Activated T-helper 1 cell treated with anti-CD3 and anti-CD28 coated beads, Interleukin-12 subunit alpha, Interleukin-12 subunit beta, Interleukin-2, Interleukin-4 antibody, amounts not matched to agents 30 ng/mL and 10 ng/mL and 1 ng/mL, durations not matched to agents 14 hours and 24 hours and 36 hours (primary cell): Measurements from ENCODE around the gene MERTK. TPM values are rescaled to one million over a fixed set of nuclear protein-coding genes. Genes with fewer than 3 reads are reported as not detected.

Source experiments
- DNase-seq: peaks from one replicate; pipeline ENCODE4 v3.0.0; 2021; ENCODE audit warnings: low spot score
- H3K27ac Mint-ChIP-seq: one replicate; pipeline ENCODE4 v1.8.0; 2021; ENCODE audit warnings: mild to moderate bottlenecking, mixed read lengths
- H3K27me3 Mint-ChIP-seq: one replicate; pipeline ENCODE4 v1.8.0; 2022; ENCODE audit warnings: mild to moderate bottlenecking, moderate library complexity, mixed read lengths; ENCODE audit not compliant: insufficient read depth
- H3K36me3 Mint-ChIP-seq: one replicate; pipeline ENCODE4 v1.8.0; 2021; ENCODE audit warnings: low read depth, mixed read lengths
- H3K4me1 Mint-ChIP-seq: one replicate; pipeline ENCODE4 v1.8.0; 2021; ENCODE audit warnings: low read depth, mixed read lengths
- H3K4me3 Mint-ChIP-seq: one replicate; pipeline ENCODE4 v1.8.0; 2021; ENCODE audit warnings: mild to moderate bottlenecking, moderate library complexity, mixed read lengths
- H3K9me3 Mint-ChIP-seq: one replicate; pipeline ENCODE4 v1.8.0; 2021; ENCODE audit warnings: mixed read lengths
- intact Hi-C: fragments of 100-400 bp; cut with micrococcal nuclease; formaldehyde crosslinking; loops from one replicate; pipeline ENCODE4 v1.15.1; 2024
- total RNA-seq: library from RNA; stranded (reverse); gene quantifications from 2 replicates; pipeline ENCODE4 v1.2.3, GENCODE V29; 2022

The MERTK gene
- total RNA-seq, 1 donor from 2014 or later: 1.3 TPM

DNA sequence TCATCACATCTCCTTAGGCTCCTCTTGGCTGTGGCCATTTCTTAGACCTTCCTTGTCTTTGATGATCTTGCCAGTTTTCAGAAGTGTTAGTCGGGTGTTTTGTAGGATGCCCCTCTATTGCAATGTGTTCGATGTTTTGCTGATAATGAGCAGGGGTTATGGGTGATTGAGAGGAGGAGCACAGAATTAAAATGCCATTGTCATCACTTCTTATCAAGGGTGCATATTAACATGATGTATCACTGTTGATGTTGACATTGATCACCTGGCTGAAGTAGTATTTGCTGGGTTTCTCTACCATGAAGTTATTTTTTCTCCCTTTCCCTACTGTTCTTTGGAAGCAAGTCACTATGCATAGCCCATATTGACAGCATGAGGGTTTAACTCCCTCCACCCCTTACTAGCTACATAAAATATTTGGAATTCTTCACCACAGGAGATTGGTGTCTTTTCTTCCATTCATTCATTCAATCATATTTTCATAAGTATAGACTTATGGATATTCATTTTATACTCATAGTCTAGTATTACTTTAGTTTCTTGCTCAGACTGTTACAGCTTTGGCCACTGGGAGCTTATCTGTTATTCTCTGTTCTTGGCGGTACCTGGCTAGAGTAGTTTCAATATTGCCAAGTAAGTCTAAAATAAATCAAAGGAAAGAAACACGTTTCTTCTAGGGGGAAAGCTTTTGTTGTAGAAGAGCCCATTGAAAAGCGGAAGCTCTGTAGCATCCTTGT is 102.2 kb downstream of the MERTK start:
- H3K27me3 Mint-ChIP-seq: no peaks in the 10 kb centered on the region
- H3K36me3 Mint-ChIP-seq: no peaks in the 10 kb centered on the region
- H3K27ac Mint-ChIP-seq: no peak overlapping the region
- DNase-seq: no peak
- H3K4me3 Mint-ChIP-seq: no peak overlapping the region
- peaks cover 8% of the 10 kb centered on the region for H3K4me1 Mint-ChIP-seq
- H3K9me3 Mint-ChIP-seq: no peaks in the 10 kb centered on the region
- intact Hi-C loops: no loop called here

DNA sequence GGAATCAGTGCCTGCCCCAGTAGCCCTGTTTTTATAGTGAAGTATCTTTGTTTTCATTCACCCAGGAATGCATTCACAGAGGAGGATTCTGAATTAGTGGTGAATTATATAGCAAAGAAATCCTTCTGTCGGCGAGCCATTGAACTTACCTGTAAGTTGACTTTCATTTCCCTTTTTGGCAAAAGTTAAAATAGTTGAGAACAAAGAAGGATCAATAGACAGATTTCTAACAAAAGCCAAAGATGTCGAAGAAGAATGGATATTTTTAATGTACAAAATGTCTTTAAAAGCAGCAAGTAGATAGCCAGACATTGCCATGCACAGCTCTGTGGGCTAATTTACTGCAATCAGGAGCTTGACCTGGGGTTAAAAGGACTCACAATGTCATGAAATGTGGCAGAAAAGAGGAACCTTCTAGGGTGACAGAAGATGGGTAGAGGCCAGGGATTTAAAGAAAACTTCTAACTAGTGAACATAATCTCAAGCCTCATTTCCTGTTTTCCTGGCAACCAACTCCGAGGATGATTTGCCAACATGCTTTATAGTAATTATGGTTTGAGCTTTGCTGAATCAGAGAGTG is 102.8 kb downstream of the MERTK start:
- Mint-ChIP-seq H3K27ac (no peak overlapping the region), H3K36me3 (no peaks in the 10 kb centered on the region), H3K9me3 (no peaks in the 10 kb centered on the region), H3K4me3 (no peak overlapping the region), H3K27me3 (no peaks in the 10 kb centered on the region), H3K4me1 (peaks cover 8% of the 10 kb centered on the region)
- DNase-seq: no peak
- intact Hi-C loops: no loop called here

DNA sequence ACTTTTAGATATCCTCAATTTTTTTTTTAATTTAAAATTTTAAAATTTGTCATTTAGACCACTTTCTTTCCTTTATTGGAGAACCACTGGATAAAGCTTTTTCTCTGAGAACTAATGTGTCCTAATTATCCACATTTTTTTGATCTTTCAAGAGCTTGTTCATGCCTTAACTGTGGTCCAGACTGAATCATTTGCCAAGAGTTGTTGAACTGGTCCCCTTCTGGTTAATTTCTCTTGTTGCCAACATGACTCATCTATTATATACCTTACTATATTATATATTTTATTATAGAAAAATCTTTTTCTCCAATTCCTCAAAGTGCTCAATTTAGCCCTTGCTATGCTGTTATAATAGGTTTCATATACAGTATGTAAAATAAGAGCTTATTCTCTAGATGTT is 103.5 kb downstream of the MERTK start:
- no peak for DNase-seq
- Mint-ChIP-seq H3K9me3 (no peaks in the 10 kb centered on the region), H3K4me1 (peaks cover 8% of the 10 kb centered on the region), H3K4me3 (no peak overlapping the region), H3K27ac (no peak overlapping the region), H3K27me3 (no peaks in the 10 kb centered on the region), H3K36me3 (no peaks in the 10 kb centered on the region)
- intact Hi-C loops: no loop called here

DNA sequence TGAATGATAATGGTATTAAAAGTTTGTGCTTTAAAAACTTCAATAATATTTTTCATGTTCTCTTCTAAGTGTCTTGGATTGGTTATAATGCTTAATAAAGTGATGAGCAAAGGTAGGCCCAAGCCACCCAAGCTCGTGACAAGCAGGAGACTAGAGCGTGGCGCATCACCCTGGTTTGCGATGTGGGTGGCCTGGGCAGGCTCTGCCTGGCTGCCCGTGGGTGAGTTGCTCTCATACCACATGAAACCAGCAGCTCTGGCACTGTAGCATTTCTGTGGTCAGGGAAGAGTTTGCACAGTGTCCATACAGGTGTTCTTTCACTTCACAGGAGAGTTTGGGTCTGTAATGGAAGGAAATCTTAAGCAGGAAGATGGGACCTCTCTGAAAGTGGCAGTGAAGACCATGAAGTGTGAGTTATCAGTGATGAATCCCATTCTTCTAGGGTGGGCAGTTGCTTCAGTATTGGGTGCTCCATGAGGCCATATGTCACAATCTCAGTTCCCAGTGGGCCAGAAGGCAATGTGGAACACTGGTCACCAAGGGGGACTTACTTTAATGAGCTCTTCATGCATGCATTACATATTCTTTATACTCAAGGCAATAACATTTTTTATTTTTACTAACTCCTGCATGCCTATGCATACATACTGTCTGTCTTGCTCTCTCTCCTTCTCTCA is 105.3 kb downstream of the MERTK start:
- intact Hi-C loops: no loop called here
- no peak for DNase-seq
- H3K36me3 Mint-ChIP-seq: no peaks in the 10 kb centered on the region
- no peak overlapping the region for H3K27ac Mint-ChIP-seq
- no peak overlapping the region for H3K4me3 Mint-ChIP-seq
- no peaks in the 10 kb centered on the region for H3K9me3 Mint-ChIP-seq
- peaks cover 8% of the 10 kb centered on the region for H3K4me1 Mint-ChIP-seq
- peaks cover 5% of the 10 kb centered on the region for H3K27me3 Mint-ChIP-seq

DNA sequence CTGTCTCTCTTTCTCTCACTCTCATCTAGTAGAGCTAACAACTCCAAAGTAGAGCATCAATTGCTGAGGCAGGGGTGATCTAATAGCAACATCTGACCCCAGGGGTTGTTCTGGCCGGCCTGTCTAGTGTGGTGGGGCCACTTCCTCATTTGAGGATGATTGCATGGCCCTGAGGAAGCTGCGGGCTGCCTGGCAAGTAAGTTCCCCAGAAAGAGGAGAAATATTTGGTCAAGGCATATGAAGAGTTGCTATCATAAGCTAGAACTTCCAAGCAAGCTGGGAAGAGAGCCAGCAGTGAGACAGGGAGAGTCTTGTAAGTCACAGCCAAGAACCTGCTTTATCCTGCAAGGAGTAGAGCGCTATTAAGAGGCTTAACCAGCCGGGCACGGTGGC is 105.8 kb downstream of the MERTK start:
- Mint-ChIP-seq H3K4me3 (no peak overlapping the region), H3K27me3 (peaks cover 5% of the 10 kb centered on the region), H3K9me3 (no peaks in the 10 kb centered on the region), H3K27ac (no peak overlapping the region), H3K4me1 (peaks cover 8% of the 10 kb centered on the region), H3K36me3 (no peaks in the 10 kb centered on the region)
- intact Hi-C loops: no loop called here
- DNase-seq: no peak

DNA sequence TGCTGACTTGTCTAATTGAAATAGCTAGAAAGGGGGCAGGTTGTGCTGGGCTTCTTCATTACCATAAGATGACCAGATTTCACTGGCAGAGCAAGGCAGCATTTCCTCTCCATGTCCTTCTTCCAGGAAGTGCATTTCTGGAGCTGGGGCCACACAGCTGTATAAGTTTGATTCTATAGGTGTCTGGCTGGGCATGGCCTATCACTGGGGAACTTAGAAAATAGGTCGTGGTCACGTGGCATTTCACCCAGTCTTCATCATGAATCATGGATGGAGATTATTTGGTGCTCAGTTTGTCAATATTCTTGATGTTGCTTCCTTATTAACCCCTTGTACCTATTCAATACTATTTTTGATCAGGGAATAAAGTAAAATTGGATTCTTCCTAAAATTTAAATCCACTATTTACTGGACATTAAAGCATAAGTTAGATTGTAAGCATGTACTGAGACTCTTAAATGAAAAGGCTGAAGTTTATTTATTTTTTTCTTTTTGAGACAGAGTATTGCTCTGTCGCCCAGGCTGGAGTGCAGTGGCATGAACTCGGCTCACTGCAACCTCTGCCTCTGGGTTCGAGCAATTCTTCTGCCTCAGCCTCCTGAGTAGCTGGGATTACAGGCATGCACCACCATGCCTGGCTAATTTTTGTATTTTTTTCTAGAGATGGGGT is 107.1 kb downstream of the MERTK start:
- Mint-ChIP-seq H3K27ac (no peak overlapping the region), H3K4me1 (peaks cover 8% of the 10 kb centered on the region), H3K9me3 (no peaks in the 10 kb centered on the region), H3K36me3 (no peaks in the 10 kb centered on the region), H3K27me3 (peaks cover 5% of the 10 kb centered on the region), H3K4me3 (no peak overlapping the region)
- no peak for DNase-seq
- intact Hi-C loops: no loop called here

DNA sequence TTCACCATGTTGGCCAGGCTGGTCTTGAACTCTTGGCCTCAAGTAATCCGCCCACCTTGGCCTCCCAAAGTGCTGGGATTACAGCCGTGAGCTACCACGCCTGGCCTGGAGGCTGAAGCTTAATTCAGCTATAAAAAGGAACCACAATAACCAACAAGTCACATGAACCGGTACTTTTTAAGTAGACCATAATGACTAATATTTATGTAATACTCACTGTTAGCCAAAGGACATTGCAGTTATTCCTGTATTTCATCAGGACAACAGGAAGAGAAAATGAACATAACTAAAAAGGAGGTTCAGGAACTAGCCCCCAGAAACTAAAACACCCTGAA is 107.6 kb downstream of the MERTK start:
- H3K27me3 Mint-ChIP-seq: peaks cover 5% of the 10 kb centered on the region
- no peak overlapping the region for H3K4me3 Mint-ChIP-seq
- H3K9me3 Mint-ChIP-seq: no peaks in the 10 kb centered on the region
- peaks cover 5% of the 10 kb centered on the region for H3K4me1 Mint-ChIP-seq
- DNase-seq: no peak
- no peak overlapping the region for H3K27ac Mint-ChIP-seq
- intact Hi-C loops: no loop called here
- no peaks in the 10 kb centered on the region for H3K36me3 Mint-ChIP-seq

DNA sequence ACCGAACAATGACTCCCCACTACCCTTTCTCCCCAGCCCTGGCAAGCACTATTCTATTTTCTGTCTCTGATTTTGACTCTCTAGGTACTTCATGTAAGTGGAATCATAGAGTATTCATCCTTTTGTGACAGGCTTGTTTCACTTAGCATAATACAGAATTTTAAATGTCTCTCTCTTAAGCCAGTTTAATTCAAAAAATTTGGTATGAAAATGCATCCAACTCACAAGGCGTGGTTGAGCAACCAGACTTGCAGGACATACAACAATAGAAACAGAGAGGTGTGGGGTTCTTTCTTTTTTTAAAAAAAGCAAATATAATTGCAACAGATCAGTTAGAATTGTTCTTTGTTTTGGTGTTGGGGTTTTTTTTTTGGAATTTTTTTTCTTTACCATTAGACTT is 109.1 kb downstream of the MERTK start:
- intact Hi-C loops: no loop called here
- peaks cover 5% of the 10 kb centered on the region for H3K27me3 Mint-ChIP-seq
- H3K27ac Mint-ChIP-seq: no peak overlapping the region
- no peak overlapping the region for H3K4me3 Mint-ChIP-seq
- H3K9me3 Mint-ChIP-seq: no peaks in the 10 kb centered on the region
- H3K4me1 Mint-ChIP-seq: no peaks in the 10 kb centered on the region
- no peaks in the 10 kb centered on the region for H3K36me3 Mint-ChIP-seq
- no peak for DNase-seq

DNA sequence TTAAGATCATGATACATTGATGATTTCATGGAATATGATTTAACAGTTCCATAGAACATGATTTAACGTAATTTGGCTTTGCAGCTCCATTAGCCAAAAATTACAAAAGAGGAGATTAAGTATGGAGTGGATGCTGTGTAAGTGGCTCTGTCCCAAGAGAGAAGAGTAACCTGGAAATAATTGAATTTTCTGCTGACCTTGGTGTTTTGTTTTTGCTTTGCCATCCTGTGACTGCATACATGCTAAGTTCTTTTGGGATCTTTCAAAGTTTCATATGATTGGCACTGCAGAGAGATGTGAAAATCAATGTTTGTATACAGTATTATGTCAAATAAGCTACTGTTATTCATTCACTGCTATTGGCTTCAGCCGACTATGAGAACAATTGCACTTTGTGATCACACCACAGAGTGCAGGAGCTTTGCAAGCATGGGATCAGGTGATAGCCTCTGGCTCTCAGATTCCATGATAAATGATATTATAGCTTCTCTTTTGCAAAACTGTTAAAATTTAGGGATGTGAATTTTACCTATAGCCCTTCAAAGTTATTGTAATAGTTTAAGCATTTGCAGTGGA is 110.6 kb downstream of the MERTK start:
- no peak for DNase-seq
- Mint-ChIP-seq H3K4me3 (no peak overlapping the region), H3K27me3 (peaks cover 7% of the 10 kb centered on the region), H3K4me1 (no peaks in the 10 kb centered on the region), H3K36me3 (no peaks in the 10 kb centered on the region), H3K9me3 (no peaks in the 10 kb centered on the region), H3K27ac (no peak overlapping the region)
- intact Hi-C loops: no loop called here

DNA sequence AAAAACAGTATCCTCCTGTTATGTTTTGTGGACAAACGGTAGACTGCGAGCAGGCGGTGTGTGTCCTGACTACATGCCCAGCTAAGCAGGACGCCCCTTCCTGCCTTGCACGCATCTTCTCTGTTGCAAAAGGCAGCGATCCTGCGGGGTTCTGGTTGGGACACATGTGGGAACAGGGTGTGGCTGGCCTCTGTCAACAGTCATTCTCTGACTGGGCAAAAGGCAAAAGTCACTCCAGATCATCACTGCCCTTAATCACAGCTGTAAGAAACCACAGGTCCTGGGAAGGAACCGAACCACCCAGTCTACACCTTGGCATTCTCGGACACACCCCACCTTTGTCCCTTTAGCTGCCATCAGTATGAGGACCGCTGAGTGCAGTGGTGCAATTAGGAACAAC is 112.3 kb downstream of the MERTK start:
- H3K4me1 Mint-ChIP-seq: no peaks in the 10 kb centered on the region
- no peak overlapping the region for H3K27ac Mint-ChIP-seq
- no peak overlapping the region for H3K4me3 Mint-ChIP-seq
- intact Hi-C loops: no loop called here
- no peaks in the 10 kb centered on the region for H3K9me3 Mint-ChIP-seq
- no peaks in the 10 kb centered on the region for H3K36me3 Mint-ChIP-seq
- H3K27me3 Mint-ChIP-seq: peaks cover 9% of the 10 kb centered on the region
- no peak for DNase-seq

DNA sequence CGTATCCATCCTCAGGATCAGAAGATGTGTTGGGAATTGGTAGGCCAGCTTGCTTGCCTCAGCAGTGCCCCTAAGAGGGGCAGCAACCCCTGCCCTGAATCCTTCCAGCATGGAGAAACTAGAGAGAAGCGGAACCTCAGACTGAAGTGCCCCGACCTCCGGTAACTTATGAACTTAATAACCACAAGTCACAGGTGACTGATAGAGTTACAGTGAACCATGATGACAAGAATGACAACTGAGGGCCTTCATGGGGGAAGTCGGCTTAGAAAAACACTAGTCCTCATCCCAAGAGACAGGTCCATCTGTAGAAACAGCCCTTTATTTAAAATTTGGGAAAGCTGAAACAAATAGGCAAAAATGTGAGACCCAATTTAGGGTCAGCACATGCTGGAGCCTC is 114.1 kb downstream of the MERTK start:
- H3K36me3 Mint-ChIP-seq: no peaks in the 10 kb centered on the region
- no peaks in the 10 kb centered on the region for H3K9me3 Mint-ChIP-seq
- intact Hi-C loops: no loop called here
- no peak overlapping the region for H3K4me3 Mint-ChIP-seq
- DNase-seq: no peak
- H3K4me1 Mint-ChIP-seq: no peaks in the 10 kb centered on the region
- H3K27ac Mint-ChIP-seq: no peak overlapping the region
- H3K27me3 Mint-ChIP-seq: peaks cover 17% of the 10 kb centered on the region

DNA sequence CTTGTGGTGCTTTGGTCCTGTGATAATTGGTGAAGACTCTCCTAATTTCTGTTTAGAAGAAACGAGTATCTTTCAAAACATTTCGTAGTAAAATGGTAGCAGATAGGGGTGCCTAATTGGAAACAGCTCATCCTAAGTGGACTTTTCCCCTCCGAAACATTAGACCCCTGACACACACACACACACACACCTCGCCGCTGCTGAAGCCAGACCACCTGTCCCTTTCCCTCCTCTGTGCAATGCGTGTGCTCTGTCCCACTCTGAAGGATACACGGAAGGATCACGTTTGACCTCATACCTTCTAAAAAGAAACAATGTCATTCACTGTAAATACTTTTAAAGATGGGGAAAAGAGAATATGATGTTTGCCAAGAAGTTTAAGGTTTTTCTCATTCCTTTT is 120.4 kb downstream of the MERTK start:
- no peak for DNase-seq
- Mint-ChIP-seq H3K4me3 (no peak overlapping the region), H3K4me1 (no peaks in the 10 kb centered on the region), H3K27me3 (peaks cover 28% of the 10 kb centered on the region), H3K36me3 (no peaks in the 10 kb centered on the region), H3K27ac (no peak overlapping the region), H3K9me3 (no peaks in the 10 kb centered on the region)
- intact Hi-C loops: no loop called here

DNA sequence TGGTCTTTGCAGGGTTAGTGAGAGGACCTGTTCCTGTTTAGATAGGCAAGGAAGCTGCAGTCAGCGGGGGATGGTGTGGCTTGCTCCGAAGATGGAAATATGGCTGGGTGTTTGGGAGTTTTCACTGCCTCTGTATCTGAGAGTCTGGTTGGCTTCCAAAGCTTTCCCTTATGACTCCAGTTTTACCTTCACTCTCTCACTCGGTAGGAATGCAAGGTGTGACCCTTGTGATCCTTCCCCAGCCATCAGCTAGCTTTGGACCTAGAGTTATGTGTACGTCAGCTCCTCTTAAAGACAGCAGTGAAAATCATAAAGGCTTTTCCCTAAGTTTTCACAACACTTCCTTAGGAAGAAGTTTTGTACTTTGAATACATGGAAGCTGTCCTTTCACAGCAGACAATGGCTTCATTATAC is 121.2 kb downstream of the MERTK start:
- no peak for DNase-seq
- H3K9me3 Mint-ChIP-seq: no peaks in the 10 kb centered on the region
- intact Hi-C loops: no loop called here
- no peaks in the 10 kb centered on the region for H3K4me1 Mint-ChIP-seq
- no peak overlapping the region for H3K27ac Mint-ChIP-seq
- no peak overlapping the region for H3K4me3 Mint-ChIP-seq
- H3K36me3 Mint-ChIP-seq: no peaks in the 10 kb centered on the region
- peaks cover 28% of the 10 kb centered on the region for H3K27me3 Mint-ChIP-seq
